Fibroblast of mammary gland (primary cell): ENCODE measurements around the gene NT5DC1.

ENCODE experiments used
- DNase-seq: peaks from one replicate; pipeline ENCODE4 v3.0.0-alpha.2; 2010; ENCODE audit warnings: low read depth
- H3K4me3 ChIP-seq: 2 replicates; pipeline ENCODE4 v1.5.1; 2011; ENCODE audit warnings: low read depth, mild to moderate bottlenecking, low read length, moderate library complexity; ENCODE audit not compliant: control insufficient read depth
- CTCF ChIP-seq: conservative IDR thresholded peaks from 2 replicates; pipeline ENCODE4 v1.5.1; 2011; ENCODE audit warnings: low read depth, low read length, inconsistent platforms; ENCODE audit not compliant: control insufficient read depth, insufficient read depth

NT5DC1 gene

GRCh38 chr6:116111552-116112528 lies 11.2 kb downstream of the NT5DC1 start:
- TF ChIP-seq CTCF, result peak; percentile 81
- DNase-seq, result peak; percentile 61
- no peak overlapping the region for H3K4me3 ChIP-seq

- no peak for DNase-seq
- no peak for TF ChIP-seq CTCF
- H3K4me3 ChIP-seq, result no peak overlapping the region
These were observed 12.7 kb downstream of the NT5DC1 start for GRCh38 chr6:116113386-116113785.

GRCh38 chr6:116115781-116116180 lies 15.1 kb downstream of the NT5DC1 start:
- peak; percentile 24 for DNase-seq
- TF ChIP-seq CTCF, result peak; percentile 42
- H3K4me3 ChIP-seq, result no peak overlapping the region

- H3K4me3 ChIP-seq, result no peak overlapping the region
- DNase-seq, result peak; percentile 56
- no peak for TF ChIP-seq CTCF
These were observed 18.0 kb downstream of the NT5DC1 start for GRCh38 chr6:116118608-116119007.

- no peak overlapping the region for H3K4me3 ChIP-seq
- no peak for TF ChIP-seq CTCF
- no peak for DNase-seq
These were observed 19.8 kb downstream of the NT5DC1 start for GRCh38 chr6:116120430-116120829.

- no peak for DNase-seq
- H3K4me3 ChIP-seq, result no peak within 1 kb of the TSS
- no peak for TF ChIP-seq CTCF
These were observed 25.4 kb downstream of the NT5DC1 start, which contains the start of gene COL10A1 for GRCh38 chr6:116126032-116126431. COL10A1 (minus strand) TSS chr6:116126132; CDS start chr6:116125492, 640 bp downstream.
